ENCODE measurements around the gene KIDINS220. TPM values are rescaled to one million over a fixed set of nuclear protein-coding genes. Genes with fewer than 3 reads are reported as not detected.

Gene KIDINS220
- total RNA-seq, 1 donor from 2014 or later: 69.3 TPM

DNA sequence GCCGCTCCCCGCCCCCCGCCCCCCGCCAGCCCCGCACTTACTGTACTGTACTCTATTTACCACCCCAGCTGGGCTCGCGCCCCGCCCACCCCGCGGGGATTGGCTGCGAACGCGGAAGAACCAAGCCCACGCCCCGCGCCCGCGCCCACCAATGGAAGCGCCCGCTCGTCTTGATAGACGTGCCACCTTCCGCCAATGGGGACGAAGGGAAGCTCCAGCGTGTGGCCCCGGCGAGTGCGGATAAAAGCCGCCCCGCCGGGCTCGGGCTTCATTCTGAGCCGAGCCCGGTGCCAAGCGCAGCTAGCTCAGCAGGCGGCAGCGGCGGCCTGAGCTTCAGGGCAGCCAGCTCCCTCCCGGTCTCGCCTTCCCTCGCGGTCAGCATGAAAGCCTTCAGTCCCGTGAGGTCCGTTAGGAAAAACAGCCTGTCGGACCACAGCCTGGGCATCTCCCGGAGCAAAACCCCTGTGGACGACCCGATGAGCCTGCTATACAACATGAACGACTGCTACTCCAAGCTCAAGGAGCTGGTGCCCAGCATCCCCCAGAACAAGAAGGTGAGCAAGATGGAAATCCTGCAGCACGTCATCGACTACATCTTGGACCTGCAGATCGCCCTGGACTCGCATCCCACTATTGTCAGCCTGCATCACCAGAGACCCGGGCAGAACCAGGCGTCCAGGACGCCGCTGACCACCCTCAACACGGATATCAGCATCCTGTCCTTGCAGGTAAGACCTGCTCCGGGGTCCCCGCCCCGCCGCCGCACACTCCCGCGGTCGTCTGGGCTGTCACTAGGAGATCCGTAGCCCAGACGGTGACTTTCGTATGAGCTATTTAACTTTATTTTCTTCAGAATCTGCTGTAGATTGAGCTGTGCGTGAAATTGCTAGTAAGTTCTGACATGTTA is 155.4 kb downstream of the KIDINS220 start, which contains the start of gene ID2:
ID2 (plus strand) TSS at position 271 of the 907 bp plus-strand sequence; CDS start at position 381, 110 bp downstream.
- intact Hi-C loops (cut with DNase I): no loop called here
- ATAC-seq (peak; percentile 79 to 91), DNase-seq (peak; percentile 100)
- peaks cover 38% of the 10 kb centered on the region for H3K4me1 ChIP-seq
- H3K9me3 ChIP-seq: no peaks in the 10 kb centered on the region
- H3K27ac ChIP-seq: peak within 1 kb of the TSS; percentile 99
- no peaks in the 10 kb centered on the region for H3K27me3 ChIP-seq (ENCODE audit: low read depth)
- TF ChIP-seq, protein P1, sequence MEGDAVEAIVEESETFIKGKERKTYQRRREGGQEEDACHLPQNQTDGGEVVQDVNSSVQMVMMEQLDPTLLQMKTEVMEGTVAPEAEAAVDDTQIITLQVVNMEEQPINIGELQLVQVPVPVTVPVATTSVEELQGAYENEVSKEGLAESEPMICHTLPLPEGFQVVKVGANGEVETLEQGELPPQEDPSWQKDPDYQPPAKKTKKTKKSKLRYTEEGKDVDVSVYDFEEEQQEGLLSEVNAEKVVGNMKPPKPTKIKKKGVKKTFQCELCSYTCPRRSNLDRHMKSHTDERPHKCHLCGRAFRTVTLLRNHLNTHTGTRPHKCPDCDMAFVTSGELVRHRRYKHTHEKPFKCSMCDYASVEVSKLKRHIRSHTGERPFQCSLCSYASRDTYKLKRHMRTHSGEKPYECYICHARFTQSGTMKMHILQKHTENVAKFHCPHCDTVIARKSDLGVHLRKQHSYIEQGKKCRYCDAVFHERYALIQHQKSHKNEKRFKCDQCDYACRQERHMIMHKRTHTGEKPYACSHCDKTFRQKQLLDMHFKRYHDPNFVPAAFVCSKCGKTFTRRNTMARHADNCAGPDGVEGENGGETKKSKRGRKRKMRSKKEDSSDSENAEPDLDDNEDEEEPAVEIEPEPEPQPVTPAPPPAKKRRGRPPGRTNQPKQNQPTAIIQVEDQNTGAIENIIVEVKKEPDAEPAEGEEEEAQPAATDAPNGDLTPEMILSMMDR (IDR thresholded peaks at IDR 0.05): no peak
- no peaks in the 10 kb centered on the region for H3K36me3 ChIP-seq
- peak within 1 kb of the TSS; percentile 93 for H3K4me3 ChIP-seq

DNA sequence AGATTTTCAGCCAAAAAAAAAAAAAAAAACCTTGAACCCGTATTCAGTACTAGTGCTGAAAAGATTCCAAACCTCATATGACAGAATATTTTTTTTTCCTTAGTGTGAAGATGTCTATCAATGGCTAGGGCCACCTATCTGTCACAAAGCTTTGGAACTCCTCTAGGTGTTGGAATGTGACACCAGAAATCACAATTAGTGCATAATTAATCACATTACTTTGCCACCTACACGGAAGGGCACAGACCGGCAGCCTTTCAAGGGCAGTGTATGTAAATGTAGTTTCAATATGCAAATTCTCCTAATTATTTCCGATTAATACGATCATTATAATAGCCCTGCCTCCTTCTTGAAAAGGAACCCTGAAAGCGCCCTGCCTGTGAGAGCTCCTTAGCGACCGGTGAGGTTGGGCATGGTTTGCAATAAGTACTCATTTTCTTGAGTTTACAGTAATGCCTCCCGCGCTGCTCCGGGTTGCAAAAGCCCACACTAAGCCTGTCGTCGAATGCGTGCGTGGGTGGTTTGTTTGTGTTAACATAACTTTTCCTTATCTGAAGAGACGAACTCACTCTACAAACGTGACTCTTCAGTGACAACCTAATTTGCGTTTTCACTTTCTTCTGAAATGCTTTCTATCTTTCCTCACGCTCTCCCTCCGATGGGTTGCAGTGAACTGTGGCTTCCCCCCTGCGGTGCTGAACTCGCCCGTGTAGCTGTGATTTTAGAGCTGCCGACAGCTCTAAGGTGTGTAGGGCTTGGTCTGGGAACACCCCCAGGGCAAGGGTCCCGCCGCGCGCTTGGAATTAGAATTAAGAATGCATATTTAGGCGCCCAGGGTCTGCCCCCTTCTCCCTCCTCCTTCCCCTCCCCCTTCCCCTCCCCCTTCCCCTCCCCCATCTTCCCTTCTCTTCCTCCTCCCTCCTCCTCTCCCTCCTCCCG is 156.3 kb downstream of the KIDINS220 start:
- intact Hi-C loops (cut with DNase I): no loop called here
- H3K4me1 ChIP-seq: peaks cover 46% of the 10 kb centered on the region
- peak overlapping the region; percentile 99 for H3K27ac ChIP-seq
- peak overlapping the region; percentile 71 for H3K4me3 ChIP-seq
- TF ChIP-seq, protein P1 (IDR thresholded peaks at IDR 0.05): no peak
- no peaks in the 10 kb centered on the region for H3K36me3 ChIP-seq
- ATAC-seq (peak in 1 of 2 donors; percentile 22), DNase-seq (peak; percentile 89)
- no peaks in the 10 kb centered on the region for H3K27me3 ChIP-seq (ENCODE audit: low read depth)
- no peaks in the 10 kb centered on the region for H3K9me3 ChIP-seq

DNA sequence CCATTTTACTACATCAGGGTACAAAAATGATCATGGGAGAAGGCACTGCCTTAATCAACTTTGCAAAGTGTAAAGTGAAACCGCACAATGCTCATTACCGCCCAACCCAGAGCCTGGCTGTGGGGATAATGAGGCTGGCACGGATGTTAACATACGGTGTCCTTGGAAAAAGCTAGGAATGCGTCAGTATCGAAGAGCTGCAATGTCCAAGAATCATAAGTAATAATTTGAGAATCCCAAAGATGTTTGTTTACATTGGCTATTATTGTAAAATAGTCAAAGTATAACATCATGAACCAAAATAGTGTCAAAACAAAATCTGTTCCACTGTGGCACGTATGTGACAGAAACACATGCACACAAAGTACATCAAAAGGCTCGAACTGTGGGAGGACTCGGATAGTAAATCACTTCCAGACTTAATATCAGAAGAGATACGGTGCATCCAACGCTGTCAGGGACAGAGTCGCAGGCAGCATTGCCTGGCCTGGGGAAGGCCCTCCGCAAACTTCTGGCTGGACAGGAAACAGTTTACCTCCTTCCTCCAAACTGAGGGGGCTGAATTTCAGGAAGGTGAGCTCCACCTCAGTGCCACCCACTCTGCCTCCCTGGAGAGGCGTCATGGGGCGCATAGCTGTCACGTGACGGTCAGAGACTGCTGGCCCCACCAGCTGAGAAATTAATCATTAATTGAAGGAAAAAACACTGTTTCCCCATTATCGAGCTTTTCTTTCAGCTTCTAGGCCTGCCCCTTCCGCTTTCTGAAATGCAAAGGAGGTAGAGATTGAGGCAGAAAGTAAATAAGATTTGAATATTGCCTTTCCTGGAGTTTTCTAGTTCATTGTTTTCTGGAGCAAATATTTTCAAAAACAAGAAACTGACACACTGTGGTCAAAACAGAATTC is 157.3 kb downstream of the KIDINS220 start:
- ATAC-seq (peak in 1 of 2 donors; percentile 20), DNase-seq (peak; percentile 75)
- TF ChIP-seq, protein P1 (IDR thresholded peaks at IDR 0.05): no peak
- H3K4me3 ChIP-seq: peak overlapping the region; percentile 71
- no peaks in the 10 kb centered on the region for H3K36me3 ChIP-seq
- no peaks in the 10 kb centered on the region for H3K9me3 ChIP-seq
- H3K4me1 ChIP-seq: peaks cover 45% of the 10 kb centered on the region
- no peaks in the 10 kb centered on the region for H3K27me3 ChIP-seq (ENCODE audit: low read depth)
- intact Hi-C loops (cut with DNase I): no loop called here
- H3K27ac ChIP-seq: peak overlapping the region; percentile 99

DNA sequence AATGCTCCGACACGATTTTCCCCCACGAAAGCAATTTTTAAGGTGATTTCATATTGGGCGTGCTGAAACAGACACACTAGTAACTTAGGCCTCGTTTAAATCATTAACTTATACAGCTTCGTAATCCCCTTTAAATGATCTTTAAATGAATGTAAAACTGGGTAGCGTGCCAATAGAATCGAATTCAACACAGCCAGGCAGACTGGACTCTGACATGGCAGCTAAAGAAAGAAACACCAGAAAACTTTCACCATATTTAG is 157.9 kb downstream of the KIDINS220 start:
- H3K4me1 ChIP-seq: peaks cover 40% of the 10 kb centered on the region

More for the DNA sequence above, 157.9 kb downstream of the KIDINS220 start:
- H3K27me3 ChIP-seq (ENCODE audit: low read depth): no peaks in the 10 kb centered on the region
- intact Hi-C loops (cut with DNase I): no loop called here
- ATAC-seq (no peak), DNase-seq (no peak)
- TF ChIP-seq, protein P1 (IDR thresholded peaks at IDR 0.05): no peak
- peaks cover 5% of the 10 kb centered on the region for H3K9me3 ChIP-seq
- H3K27ac ChIP-seq: peak overlapping the region; percentile 99
- H3K36me3 ChIP-seq: no peaks in the 10 kb centered on the region
- H3K4me3 ChIP-seq: peak overlapping the region; percentile 71

Other genes with a start within 250 kb of the KIDINS220 start
- 102 TPM for gene ID2, start 155.6 kb downstream of the KIDINS220 start, total RNA-seq
- gene MBOAT2, start 166.1 kb upstream of the KIDINS220 start, total RNA-seq: 36.5 TPM

Data from lower lobe of right lung (tissue), 2 donors.